SK-N-SH (cell line): ENCODE measurements around the gene CST6. TPM values are rescaled to one million over a fixed set of nuclear protein-coding genes. Genes with fewer than 3 reads are reported as not detected.

Experiments used
- CTCF ChIA-PET: fragments of 300-600, 350-600 bp; formaldehyde crosslinking; extraction: SDS; loops from one replicate; lab custom pipeline; 2021; lab: Yijun Ruan, JAX
- POLR2A ChIA-PET: fragments of 350-600 bp; sonication (Branson Sonifier 250); formaldehyde crosslinking; extraction: SDS; loops from one replicate; lab custom pipeline; 2020; ENCODE audit warnings: antibody characterized with exemption, inconsistent platforms; lab: Yijun Ruan, JAX
- DNase-seq: peaks from one replicate; pipeline ENCODE4 v3.0.0; 2012
- H2AFZ ChIP-seq: fragments of 200-600 bp; sonication (generic); 2 replicates; pipeline ENCODE4 v1.8.1; 2016; ENCODE audit warnings: antibody characterized with exemption, mild to moderate bottlenecking, low read depth
- H3F3A ChIP-seq: fragments of 200-600 bp; sonication (generic); replicated peaks from 2 replicates; pipeline ENCODE3; 2016; ENCODE audit warnings: antibody characterized with exemption, mild to moderate bottlenecking; ENCODE audit not compliant: insufficient read depth
- H3K27ac ChIP-seq, 2 experiments: fragments of 200-500 bp in 1 of 2; fragments of 200-600 bp in 1 of 2; sonication (Bioruptor generic) in 1 of 2; sonication (generic), shearing (Covaris generic) in 1 of 2; 2 replicates each; pipeline versions ENCODE4 v1.5.1 to v1.6.1; 2014 to 2016; ENCODE audit warnings: low read depth in 2 of 2, inconsistent platforms in 1 of 2, low read length in 1 of 2, mild to moderate bottlenecking in 1 of 2, mixed read lengths in 1 of 2
- H3K27me3 ChIP-seq: fragments of 200-600 bp; sonication (generic), shearing (Covaris generic); 2 replicates; pipeline ENCODE4 v1.6.1; 2016; ENCODE audit warnings: mixed run types; ENCODE audit not compliant: insufficient read depth
- H3K36me3 ChIP-seq, 2 experiments: fragments of 200-500 bp in 1 of 2; fragments of 200-600 bp in 1 of 2; sonication (Bioruptor generic) in 1 of 2; sonication (generic) in 1 of 2; replicated peaks in 1 of 2; 2 replicates each; pipeline versions ENCODE3 to v1.5.1; 2014 to 2016; ENCODE audit warnings: low read length in 1 of 2, mild to moderate bottlenecking in 1 of 2; ENCODE audit not compliant: insufficient read depth in 2 of 2, control insufficient read depth in 1 of 2
- H3K4me1 ChIP-seq, 2 experiments: fragments of 200-500 bp in 1 of 2; fragments of 200-600 bp in 1 of 2; sonication (Bioruptor generic) in 1 of 2; sonication (generic), shearing (Covaris generic) in 1 of 2; 2 replicates each; pipeline versions ENCODE4 v1.5.1 to v1.6.1; 2014 to 2016; ENCODE audit warnings: low read depth in 1 of 2, low read length in 1 of 2, mixed run types in 1 of 2; ENCODE audit not compliant: insufficient read depth in 2 of 2, control insufficient read depth in 1 of 2
- H3K4me2 ChIP-seq: fragments of 200-600 bp; sonication (generic), shearing (Covaris generic); 2 replicates; pipeline ENCODE4 v1.6.1; 2017; ENCODE audit warnings: mixed run types
- H3K4me3 ChIP-seq, 2 experiments: fragments of 200-500 bp in 1 of 2; fragments of 200-600 bp in 1 of 2; sonication (Bioruptor generic) in 1 of 2; sonication (generic), shearing (Covaris generic) in 1 of 2; 2 replicates each; pipeline versions ENCODE4 v1.5.1 to v1.8.1; 2014 to 2016; ENCODE audit warnings: low read depth in 2 of 2, inconsistent platforms in 1 of 2, low read length in 1 of 2, mild to moderate bottlenecking in 1 of 2, mixed read lengths in 1 of 2, moderate library complexity in 1 of 2
- H3K79me2 ChIP-seq: fragments of 200-600 bp; sonication (generic); 2 replicates; pipeline ENCODE4 v1.8.1; 2017; ENCODE audit warnings: mild to moderate bottlenecking; ENCODE audit not compliant: insufficient read depth
- H3K9ac ChIP-seq: fragments of 200-600 bp; sonication (generic); 2 replicates; pipeline ENCODE4 v1.6.1; 2017; ENCODE audit warnings: mixed run types
- H3K9me2 ChIP-seq: fragments of 200-600 bp; sonication (generic); 2 replicates; pipeline ENCODE4 v1.6.1; 2017; ENCODE audit warnings: mixed run types
- H3K9me3 ChIP-seq: fragments of 200-600 bp; sonication (generic); 2 replicates; pipeline ENCODE4 v1.6.1; 2017; ENCODE audit warnings: mixed run types, mild to moderate bottlenecking, moderate library complexity
- H4K20me1 ChIP-seq: fragments of 200-600 bp; sonication (generic); 2 replicates; pipeline ENCODE4 v1.6.1; 2017; ENCODE audit warnings: mild to moderate bottlenecking, mixed run types; ENCODE audit not compliant: insufficient read depth
- CHD2 ChIP-seq: fragments of 150-350 bp; IDR thresholded peaks from 2 replicates; pipeline ENCODE4 v1.6.1; 2018; ENCODE audit warnings: low read length; ENCODE audit not compliant: partially characterized antibody
- ELF1 ChIP-seq: IDR thresholded peaks from 2 replicates; pipeline ENCODE4 v1.4.0; 2012
- EZH2phosphoT487 ChIP-seq: fragments of 200-600 bp; sonication (generic); IDR thresholded peaks from 2 replicates; pipeline ENCODE4 v1.6.1; 2017; ENCODE audit warnings: low read depth, mixed run types, mild to moderate bottlenecking, antibody characterized with exemption, moderate library complexity, borderline replicate concordance
- FOSL2 ChIP-seq: IDR thresholded peaks from 2 replicates; pipeline ENCODE4 v1.4.0; 2012; ENCODE audit warnings: low read depth, mild to moderate bottlenecking, moderate library complexity, borderline replicate concordance
- FOXJ3 ChIP-seq: sonication (generic); formaldehyde crosslinking; IDR thresholded peaks from 2 replicates; pipeline ENCODE4 v1.5.1; 2020; ENCODE audit warnings: mild to moderate bottlenecking, missing genetic modification reagents
- FOXM1 ChIP-seq: IDR thresholded peaks from 2 replicates; pipeline ENCODE4 v1.4.0; 2012; ENCODE audit warnings: low read depth, mild to moderate bottlenecking
- GATA2 ChIP-seq: sonication (generic); formaldehyde crosslinking; IDR thresholded peaks from 2 replicates; pipeline ENCODE4 v1.5.0; 2020; ENCODE audit warnings: mild to moderate bottlenecking, missing genetic modification reagents
- JUND ChIP-seq: IDR thresholded peaks from 2 replicates; pipeline ENCODE4 v1.4.0; 2012
- MEF2A ChIP-seq: IDR thresholded peaks from 2 replicates; pipeline ENCODE4 v1.4.0; 2012; ENCODE audit warnings: low read depth, borderline replicate concordance
- RFX5 ChIP-seq: IDR thresholded peaks from 2 replicates; pipeline ENCODE4 v1.6.1; 2012; ENCODE audit warnings: mild to moderate bottlenecking, improper control_type of control experiment, low read length
- RXRA ChIP-seq: IDR thresholded peaks from 2 replicates; pipeline ENCODE4 v1.4.0; 2012; ENCODE audit warnings: low read depth, mild to moderate bottlenecking, borderline replicate concordance
- TAF1 ChIP-seq: IDR thresholded peaks from 2 replicates; pipeline ENCODE4 v1.6.1; 2012; ENCODE audit warnings: low read depth, mild to moderate bottlenecking, low read length, moderate library complexity, borderline replicate concordance
- TCF12 ChIP-seq: IDR thresholded peaks from 2 replicates; pipeline ENCODE4 v1.4.0; 2012
- WGBS: methylation state at CpG from one replicate; pipeline ENCODE4 v1.1.6; 2017; ENCODE audit warnings: low lambda C conversion rate; 5-methylcytosine and 5-hydroxymethylcytosine counted together
- polyA plus RNA-seq, 3 experiments: library from polyadenylated mRNA; depleted of rRNA; stranded (reverse); fragments of >200 nt; gene quantifications; 2 replicates each; pipeline ENCODE4 v1.2.3, GENCODE V29; 2012
- TF ChIP-seq, protein P1 (sequence below): IDR thresholded peaks from 2 replicates; pipeline ENCODE4; 2012
- TF ChIP-seq, protein P2 (sequence below): IDR thresholded peaks from 2 replicates; pipeline ENCODE4 v1.4.0; 2012; ENCODE audit warnings: low read depth
- TF ChIP-seq, protein P3 (sequence below): IDR thresholded peaks from 2 replicates; pipeline ENCODE4 v1.4.0; 2012; ENCODE audit warnings: low read depth, borderline replicate concordance
- TF ChIP-seq, protein P4 (sequence below): fragments of 150-350 bp; IDR thresholded peaks from 2 replicates; pipeline ENCODE4 v1.6.1; 2017; ENCODE audit warnings: antibody characterized with exemption, low read length, low read depth, borderline replicate concordance

The CST6 gene
- polyA plus RNA-seq, 1 of the 3 experiments (the other 2 are of a cell fraction): 0.90 TPM

DNA sequence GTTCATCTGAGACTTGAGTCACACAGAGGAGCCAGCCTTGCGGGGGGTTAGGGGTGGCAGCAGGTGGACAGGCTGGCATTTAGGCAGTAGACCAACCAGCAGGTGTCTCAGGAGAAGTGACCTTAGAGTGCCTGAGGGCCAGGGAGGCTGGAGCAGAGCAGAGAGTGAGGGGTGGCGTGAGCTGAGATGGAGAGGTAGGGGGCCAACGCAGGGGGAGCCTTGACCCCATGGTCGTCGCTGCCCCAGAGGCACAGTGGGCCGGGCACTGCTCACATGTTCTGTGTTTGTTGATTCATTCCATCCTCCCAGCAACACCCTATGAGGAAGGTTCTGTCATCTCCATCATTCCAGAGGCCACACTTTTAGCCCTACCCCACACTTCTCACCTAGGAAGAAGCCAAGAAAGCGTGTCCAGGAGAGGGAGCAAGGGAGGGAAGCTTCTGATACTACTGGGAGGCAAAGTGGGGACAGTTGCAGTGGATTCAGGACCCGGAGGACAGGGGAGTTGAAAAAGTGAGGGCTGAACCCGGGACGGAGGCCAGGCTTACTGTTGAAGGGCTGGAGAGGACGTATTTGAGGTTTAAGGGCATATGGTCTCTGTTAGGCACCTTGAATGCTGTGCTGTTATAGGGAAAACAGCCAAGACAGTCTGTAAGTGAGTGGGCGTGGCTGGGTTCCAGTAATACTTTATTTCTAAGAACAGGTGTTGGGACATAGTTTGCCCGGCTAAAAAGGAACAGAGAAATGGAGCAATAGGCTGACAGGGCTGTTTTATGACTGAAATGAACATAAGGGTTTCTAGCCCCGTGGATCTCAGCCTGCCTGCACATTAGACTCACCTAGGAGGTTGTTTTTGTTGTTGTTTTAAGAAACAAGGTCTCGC lies 43.0 kb upstream of the CST6 start:
- Histone ChIP-seq H3F3A (peaks cover 9% of the 10 kb centered on the region), H3K36me3 (peaks cover 50 to 61% of the 10 kb centered on the region in 2 experiments), H3K27ac (no peak overlapping the region), H3K9ac (no peak overlapping the region), H3K4me3 (no peak overlapping the region), H2AFZ (no peak overlapping the region), H3K9me2 (no peaks in the 10 kb centered on the region), H4K20me1 (0 out of 2 replicates have a peak, but pooled peaks cover 5% of the 10 kb centered on the region), H3K4me1 (0 out of 4 replicates have a peak, but pooled peaks cover 0 to under 1% of the 10 kb centered on the region in 2 experiments), H3K4me2 (no peak overlapping the region), H3K9me3 (no peaks in the 10 kb centered on the region), H3K27me3 (no peaks in the 10 kb centered on the region), H3K79me2 (peaks cover 27% of the 10 kb centered on the region)
- CTCF ChIA-PET: interaction anchor here (1.3 to 2.2 kb wide), 2 partner anchors 84 to 85 kb away, joined by 4 to 8 read pairs; no protein-coding TSS in a partner anchor
- TF ChIP-seq GATA2: no peak
- TF ChIP-seq, protein P1, sequence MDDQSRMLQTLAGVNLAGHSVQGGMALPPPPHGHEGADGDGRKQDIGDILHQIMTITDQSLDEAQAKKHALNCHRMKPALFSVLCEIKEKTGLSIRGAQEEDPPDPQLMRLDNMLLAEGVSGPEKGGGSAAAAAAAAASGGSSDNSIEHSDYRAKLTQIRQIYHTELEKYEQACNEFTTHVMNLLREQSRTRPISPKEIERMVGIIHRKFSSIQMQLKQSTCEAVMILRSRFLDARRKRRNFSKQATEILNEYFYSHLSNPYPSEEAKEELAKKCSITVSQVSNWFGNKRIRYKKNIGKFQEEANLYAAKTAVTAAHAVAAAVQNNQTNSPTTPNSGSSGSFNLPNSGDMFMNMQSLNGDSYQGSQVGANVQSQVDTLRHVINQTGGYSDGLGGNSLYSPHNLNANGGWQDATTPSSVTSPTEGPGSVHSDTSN: no peak
- TF ChIP-seq, protein P2, sequence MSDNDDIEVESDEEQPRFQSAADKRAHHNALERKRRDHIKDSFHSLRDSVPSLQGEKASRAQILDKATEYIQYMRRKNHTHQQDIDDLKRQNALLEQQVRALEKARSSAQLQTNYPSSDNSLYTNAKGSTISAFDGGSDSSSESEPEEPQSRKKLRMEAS: no peak
- no peak for TF ChIP-seq ELF1
- no peak for TF ChIP-seq TCF12
- TF ChIP-seq, protein P3, sequence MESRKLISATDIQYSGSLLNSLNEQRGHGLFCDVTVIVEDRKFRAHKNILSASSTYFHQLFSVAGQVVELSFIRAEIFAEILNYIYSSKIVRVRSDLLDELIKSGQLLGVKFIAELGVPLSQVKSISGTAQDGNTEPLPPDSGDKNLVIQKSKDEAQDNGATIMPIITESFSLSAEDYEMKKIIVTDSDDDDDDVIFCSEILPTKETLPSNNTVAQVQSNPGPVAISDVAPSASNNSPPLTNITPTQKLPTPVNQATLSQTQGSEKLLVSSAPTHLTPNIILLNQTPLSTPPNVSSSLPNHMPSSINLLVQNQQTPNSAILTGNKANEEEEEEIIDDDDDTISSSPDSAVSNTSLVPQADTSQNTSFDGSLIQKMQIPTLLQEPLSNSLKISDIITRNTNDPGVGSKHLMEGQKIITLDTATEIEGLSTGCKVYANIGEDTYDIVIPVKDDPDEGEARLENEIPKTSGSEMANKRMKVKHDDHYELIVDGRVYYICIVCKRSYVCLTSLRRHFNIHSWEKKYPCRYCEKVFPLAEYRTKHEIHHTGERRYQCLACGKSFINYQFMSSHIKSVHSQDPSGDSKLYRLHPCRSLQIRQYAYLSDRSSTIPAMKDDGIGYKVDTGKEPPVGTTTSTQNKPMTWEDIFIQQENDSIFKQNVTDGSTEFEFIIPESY: no peak
- no peak for TF ChIP-seq RXRA
- TF ChIP-seq FOXJ3 (CRISPR knock-in tag): no peak
- TF ChIP-seq TAF1: no peak
- no peak for TF ChIP-seq FOXM1
- no peak for TF ChIP-seq MEF2A
- no peak for TF ChIP-seq EZH2phosphoT487
- no peak for TF ChIP-seq JUND
- TF ChIP-seq FOSL2: no peak
- TF ChIP-seq, protein P4, sequence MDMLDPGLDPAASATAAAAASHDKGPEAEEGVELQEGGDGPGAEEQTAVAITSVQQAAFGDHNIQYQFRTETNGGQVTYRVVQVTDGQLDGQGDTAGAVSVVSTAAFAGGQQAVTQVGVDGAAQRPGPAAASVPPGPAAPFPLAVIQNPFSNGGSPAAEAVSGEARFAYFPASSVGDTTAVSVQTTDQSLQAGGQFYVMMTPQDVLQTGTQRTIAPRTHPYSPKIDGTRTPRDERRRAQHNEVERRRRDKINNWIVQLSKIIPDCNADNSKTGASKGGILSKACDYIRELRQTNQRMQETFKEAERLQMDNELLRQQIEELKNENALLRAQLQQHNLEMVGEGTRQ: no peak
- no peak for TF ChIP-seq RFX5
- no peak for TF ChIP-seq CHD2
- POLR2A ChIA-PET: no interaction called here
- WGBS: 89% methylated on average over 13 of the region's 15 CpGs
- DNase-seq: no peak
